Sigmoid colon (tissue), 7 donors: ENCODE data around the gene ZNF474. TPM values are rescaled to one million over a fixed set of nuclear protein-coding genes. Genes with fewer than 3 reads are reported as not detected.

ENCODE experiments used
- DNase-seq: peaks from one replicate; pipeline ENCODE4 v3.0.0-alpha.2; 2019
- H3K27ac ChIP-seq, 4 donors: fragments of 200-600 bp; sonication (generic); one replicate each; pipeline ENCODE4 v1.5.1; 2016 to 2019; ENCODE audit warnings: mild to moderate bottlenecking in 1 of 4
- H3K27me3 ChIP-seq, 3 donors: fragments of 200-600 bp; sonication (generic); one replicate each; pipeline ENCODE4 v1.5.1; 2019; ENCODE audit warnings: mild to moderate bottlenecking in 1 of 3
- H3K36me3 ChIP-seq, 4 donors: fragments of 200-600 bp; sonication (generic); one replicate each; pipeline ENCODE4 v1.5.1; 2016 to 2019
- H3K4me1 ChIP-seq, 4 donors: fragments of 200-600 bp; sonication (generic); one replicate each; pipeline ENCODE4 v1.5.1; 2017 to 2019
- H3K4me3 ChIP-seq, 4 donors: fragments of 200-600 bp; sonication (generic); one replicate each; pipeline ENCODE4 v1.5.1; 2017 to 2019; ENCODE audit warnings: mild to moderate bottlenecking in 2 of 4, moderate library complexity in 1 of 4
- H3K9me3 ChIP-seq, 4 donors: fragments of 200-600 bp in 3 of 4; sonication (generic) in 3 of 4; one replicate each; pipeline versions ENCODE4 v1.5.1 to v1.6.1; 2013 to 2019
- CTCF ChIP-seq, 4 experiments: fragments of 450-650 bp in 3 of 4; fragments of 200-600 bp in 1 of 4; IDR thresholded peaks; one replicate each; pipeline ENCODE4 v1.5.1; 2016 to 2019; ENCODE audit warnings: antibody characterized with exemption in 4 of 4, mild to moderate bottlenecking in 3 of 4, moderate library complexity in 2 of 4
- EP300 ChIP-seq, 4 donors: sonication (generic); formaldehyde crosslinking; IDR thresholded peaks; one replicate each; pipeline ENCODE4 v1.6.1; 2017; ENCODE audit warnings: antibody characterized with exemption in 4 of 4
- POLR2A ChIP-seq, 2 donors: fragments of 450-650 bp; IDR thresholded peaks; one replicate each; pipeline ENCODE4 v1.6.1; 2016; ENCODE audit warnings: antibody characterized with exemption in 2 of 2, mild to moderate bottlenecking in 2 of 2, moderate library complexity in 2 of 2
- POLR2AphosphoS5 ChIP-seq, 4 donors: sonication (generic); formaldehyde crosslinking; IDR thresholded peaks; one replicate each; pipeline ENCODE4 v1.6.1; 2017; ENCODE audit warnings: antibody characterized with exemption in 4 of 4
- WGBS, 2 donors: extraction: QIAGEN DNeasy Blood & Tissue Kit; methylation state at CpG; one replicate each; pipeline ENCODE4 v1.1.7; 2013; 5-methylcytosine and 5-hydroxymethylcytosine counted together
- intact Hi-C: fragments of 100-400 bp; cut with DNase I; formaldehyde crosslinking; loops from one replicate; pipeline ENCODE4 v1.15.1; 2023
- polyA plus RNA-seq, 3 donors: library from polyadenylated mRNA; stranded (reverse); fragments of 200-250 nt; gene quantifications; one replicate each; pipeline ENCODE4 v1.2.3, GENCODE V29; 2013
- total RNA-seq, 4 donors: library from RNA; depleted of rRNA; stranded (reverse); fragments of >200 nt; gene quantifications; one replicate each; pipeline ENCODE4 v1.1.0, GENCODE V29; 2016
- donor health status: healthy with polysubstance abuse.
- donor health status: Bipolar disorder and iron deficiency.
- donor health status: healthy.

ZNF474 gene
- total and polyA plus RNA-seq, 7 donors = 0.07 to 0.28 (median 0.27) TPM; not detected in 4

GRCh38 chr5:122154910-122155309 is 25.6 kb downstream of the ZNF474 start:
- Histone ChIP-seq H3K36me3 (no peaks in the 10 kb centered on the region), H3K9me3 (no peaks in the 10 kb centered on the region), H3K4me3 (no peak overlapping the region), H3K27me3 (no peaks in the 10 kb centered on the region), H3K27ac (peak overlapping the region in 3 of 4 donors; percentile 5 to 59 (median 35)), H3K4me1 (peaks cover 0 to 53% (median 51%) of the 10 kb centered on the region in 4 donors)
- no peak for TF ChIP-seq CTCF (IDR thresholded peaks at IDR 0.05)
- TF ChIP-seq POLR2A (IDR thresholded peaks at IDR 0.05) = no peak
- peak in 1 of 4 donors; percentile 27 for TF ChIP-seq POLR2AphosphoS5 (IDR thresholded peaks at IDR 0.05)
- DNase-seq = peak; percentile 79
- intact Hi-C loops = loop anchor here (10.0 kb wide), 1 partner anchor 190 kb away; the partner anchor contains the start of gene SRFBP1
- WGBS, 2 donors = 84 to 85% methylated on average over 7 of the region's 7 CpGs

GRCh38 chr5:122155546-122155945 is 26.2 kb downstream of the ZNF474 start:
- Histone ChIP-seq H3K27me3 (no peaks in the 10 kb centered on the region), H3K9me3 (no peaks in the 10 kb centered on the region), H3K4me3 (no peak overlapping the region), H3K27ac (peak overlapping the region in 3 of 4 donors; percentile 5 to 59 (median 35)), H3K36me3 (no peaks in the 10 kb centered on the region), H3K4me1 (peaks cover 0 to 47% (median 44%) of the 10 kb centered on the region in 4 donors)
- no peak for TF ChIP-seq POLR2A (IDR thresholded peaks at IDR 0.05)
- TF ChIP-seq POLR2AphosphoS5 (IDR thresholded peaks at IDR 0.05) = no peak
- TF ChIP-seq CTCF (IDR thresholded peaks at IDR 0.05) = no peak
- no peak for TF ChIP-seq EP300 (IDR thresholded peaks at IDR 0.05)
- WGBS, 2 donors = 88 to 89% methylated on average over 3 of the region's 3 CpGs
- intact Hi-C loops = loop anchor here (10.0 kb wide), 1 partner anchor 191 kb away; the partner anchor contains the start of gene SRFBP1
- DNase-seq = no peak

GRCh38 chr5:122156724-122157325 is 27.5 kb downstream of the ZNF474 start:
- H3K4me1 ChIP-seq = peaks cover 0 to 34% (median 32%) of the 10 kb centered on the region in 4 donors
- H3K9me3 ChIP-seq = no peaks in the 10 kb centered on the region
- no peaks in the 10 kb centered on the region for H3K27me3 ChIP-seq
- no peaks in the 10 kb centered on the region for H3K36me3 ChIP-seq
- peak in 3 of 4 experiments; percentile 25 to 43 (median 26) for TF ChIP-seq CTCF (IDR thresholded peaks at IDR 0.05)
- no peak for TF ChIP-seq POLR2A (IDR thresholded peaks at IDR 0.05)
- WGBS, 2 donors = 65 to 69% methylated on average over 1 of the region's 1 CpG
- intact Hi-C loops = loop anchor here (1.0 to 10.0 kb wide), 2 partner anchors 65 to 192 kb away; partner anchors contain the start of gene SRFBP1
- no peak for DNase-seq
- no peak overlapping the region for H3K27ac ChIP-seq
- no peak overlapping the region for H3K4me3 ChIP-seq

GRCh38 chr5:122162100-122162638 is 32.8 kb downstream of the ZNF474 start:
- no peaks in the 10 kb centered on the region for H3K36me3 ChIP-seq
- peaks cover 0 to 29% (median 20%) of the 10 kb centered on the region in 4 donors for H3K4me1 ChIP-seq
- no peak for TF ChIP-seq EP300 (IDR thresholded peaks at IDR 0.05)
- no peak for TF ChIP-seq POLR2AphosphoS5 (IDR thresholded peaks at IDR 0.05)
- no peak for TF ChIP-seq CTCF (IDR thresholded peaks at IDR 0.05)
- TF ChIP-seq POLR2A (IDR thresholded peaks at IDR 0.05) = no peak
- DNase-seq = no peak
- intact Hi-C loops = no loop called here
- 90 to 92% methylated on average over 3 of the region's 3 CpGs for WGBS, 2 donors
- no peak overlapping the region for H3K4me3 ChIP-seq
- no peaks in the 10 kb centered on the region for H3K27me3 ChIP-seq
- H3K9me3 ChIP-seq = no peaks in the 10 kb centered on the region
- peak overlapping the region in 1 of 4 donors; percentile 71 for H3K27ac ChIP-seq
